Activated B cell treated with CpG ODN at 0.5 μM for 24 hours (primary cell): ENCODE results near the gene UBN1. TPM values are rescaled to one million over a fixed set of nuclear protein-coding genes. Genes with fewer than 3 reads are reported as not detected.

Experiments
- ATAC-seq: fragments of 200-7000 bp; cut with Tn5 transposase; one replicate; pipeline ENCODE4 v1.10.0; 2021; ENCODE audit warnings: low read depth, mild to moderate bottlenecking, moderate library complexity
- CTCF ChIA-PET: fragments of 350-600 bp; sonication (Branson Sonifier 250); formaldehyde crosslinking; loops from one replicate; lab custom pipeline; 2021; ENCODE audit warnings: antibody characterized with exemption; lab: Charles Lee
- POLR2A ChIA-PET: fragments of 350-600 bp; sonication (Branson Sonifier 250); formaldehyde crosslinking; loops from one replicate; lab custom pipeline; 2021; ENCODE audit warnings: antibody characterized with exemption; lab: Charles Lee
- DNase-seq: peaks from one replicate; pipeline ENCODE4 v3.0.0; 2022
- H3K27ac Mint-ChIP-seq: one replicate; pipeline ENCODE4 v1.8.0; 2020; ENCODE audit warnings: mixed read lengths
- H3K27me3 Mint-ChIP-seq: one replicate; pipeline ENCODE4 v1.8.0; 2021; ENCODE audit warnings: mixed read lengths
- H3K36me3 Mint-ChIP-seq: one replicate; pipeline ENCODE4 v1.8.0; 2021; ENCODE audit warnings: low read depth, mixed read lengths
- H3K4me1 Mint-ChIP-seq: one replicate; pipeline ENCODE4 v1.8.0; 2021; ENCODE audit warnings: mixed read lengths
- H3K4me3 Mint-ChIP-seq: one replicate; pipeline ENCODE4 v1.8.0; 2020; ENCODE audit warnings: mild to moderate bottlenecking, mixed read lengths
- H3K9me3 Mint-ChIP-seq: one replicate; pipeline ENCODE4 v1.8.0; 2020; ENCODE audit warnings: mixed read lengths
- intact Hi-C: fragments of 100-400 bp; cut with micrococcal nuclease; formaldehyde crosslinking; loops from one replicate; pipeline ENCODE4 v1.15.1; 2024
- total RNA-seq: library from RNA; stranded (reverse); gene quantifications from 2 replicates; pipeline ENCODE4 v1.2.3, GENCODE V29; 2022
- TF ChIP-seq, protein P1 (sequence below): fragments of 200-600 bp; IDR thresholded peaks from one replicate; pipeline ENCODE4 v1.8.0; 2022; ENCODE audit warnings: antibody characterized with exemption, mild to moderate bottlenecking

UBN1 gene
- total RNA-seq, 1 donor from 2014 or later = 36.1 TPM

DNA sequence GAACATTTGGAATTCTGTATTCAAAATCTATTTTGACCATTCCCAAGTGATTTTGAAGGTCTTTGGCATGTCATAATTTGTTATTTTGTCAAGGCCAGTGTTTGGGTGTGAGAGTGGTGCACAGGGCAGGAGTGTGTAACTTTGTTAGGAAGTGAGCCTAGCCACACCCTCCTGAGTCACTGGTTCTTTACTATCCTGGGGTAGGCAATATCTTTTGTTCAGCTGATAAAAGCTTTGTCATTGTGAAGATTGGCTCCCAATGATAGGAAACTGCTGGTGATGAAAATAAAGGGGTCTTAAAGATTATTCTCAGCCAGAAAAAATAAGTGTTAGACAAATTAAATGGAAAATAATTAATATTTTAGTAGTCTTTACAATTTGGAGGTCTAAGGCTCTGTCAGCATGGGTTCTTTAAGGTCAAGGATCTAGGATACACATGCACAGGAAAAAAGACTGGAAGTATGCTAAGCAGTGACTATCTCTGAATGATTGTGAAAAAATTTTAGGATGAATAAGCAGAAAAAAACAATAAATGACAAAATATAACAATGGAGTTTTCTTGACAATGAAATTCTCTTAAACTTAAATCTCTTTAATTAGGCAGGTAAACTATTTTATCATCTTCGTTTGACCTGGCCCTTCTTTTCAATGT lies 5.1 kb downstream of the UBN1 start:
- H3K9me3 Mint-ChIP-seq = no peaks in the 10 kb centered on the region
- ATAC-seq (no peak), DNase-seq (no peak)
- POLR2A ChIA-PET = no interaction called here
- intact Hi-C loops = no loop called here
- H3K27ac Mint-ChIP-seq = no peak overlapping the region
- peaks cover 43% of the 10 kb centered on the region for H3K36me3 Mint-ChIP-seq
- CTCF ChIA-PET = no interaction called here
- TF ChIP-seq, protein P1, sequence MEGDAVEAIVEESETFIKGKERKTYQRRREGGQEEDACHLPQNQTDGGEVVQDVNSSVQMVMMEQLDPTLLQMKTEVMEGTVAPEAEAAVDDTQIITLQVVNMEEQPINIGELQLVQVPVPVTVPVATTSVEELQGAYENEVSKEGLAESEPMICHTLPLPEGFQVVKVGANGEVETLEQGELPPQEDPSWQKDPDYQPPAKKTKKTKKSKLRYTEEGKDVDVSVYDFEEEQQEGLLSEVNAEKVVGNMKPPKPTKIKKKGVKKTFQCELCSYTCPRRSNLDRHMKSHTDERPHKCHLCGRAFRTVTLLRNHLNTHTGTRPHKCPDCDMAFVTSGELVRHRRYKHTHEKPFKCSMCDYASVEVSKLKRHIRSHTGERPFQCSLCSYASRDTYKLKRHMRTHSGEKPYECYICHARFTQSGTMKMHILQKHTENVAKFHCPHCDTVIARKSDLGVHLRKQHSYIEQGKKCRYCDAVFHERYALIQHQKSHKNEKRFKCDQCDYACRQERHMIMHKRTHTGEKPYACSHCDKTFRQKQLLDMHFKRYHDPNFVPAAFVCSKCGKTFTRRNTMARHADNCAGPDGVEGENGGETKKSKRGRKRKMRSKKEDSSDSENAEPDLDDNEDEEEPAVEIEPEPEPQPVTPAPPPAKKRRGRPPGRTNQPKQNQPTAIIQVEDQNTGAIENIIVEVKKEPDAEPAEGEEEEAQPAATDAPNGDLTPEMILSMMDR = no peak
- H3K4me3 Mint-ChIP-seq = no peak overlapping the region
- peaks cover 36% of the 10 kb centered on the region for H3K4me1 Mint-ChIP-seq
- H3K27me3 Mint-ChIP-seq = no peaks in the 10 kb centered on the region

DNA sequence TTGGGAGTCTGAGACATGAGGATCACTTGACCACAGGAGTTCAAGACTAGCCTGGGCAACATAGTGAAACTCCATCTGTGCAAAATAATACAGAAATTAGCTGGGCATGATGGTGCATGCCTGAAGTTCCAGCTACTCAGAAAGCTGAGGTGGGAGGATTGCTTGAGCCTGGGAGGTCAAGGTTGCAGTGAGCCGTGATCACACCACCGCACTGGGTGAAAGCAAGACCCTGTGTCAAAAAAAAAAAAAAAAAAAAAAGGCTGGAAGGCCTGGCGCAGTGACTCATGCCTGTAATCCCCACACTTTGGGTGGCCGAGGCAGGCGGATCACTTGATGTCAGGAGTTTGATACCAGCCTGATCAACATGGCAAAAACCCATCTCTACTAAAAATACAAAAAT lies 8.1 kb downstream of the UBN1 start:
- CTCF ChIA-PET = no interaction called here
- intact Hi-C loops = no loop called here

DNA sequence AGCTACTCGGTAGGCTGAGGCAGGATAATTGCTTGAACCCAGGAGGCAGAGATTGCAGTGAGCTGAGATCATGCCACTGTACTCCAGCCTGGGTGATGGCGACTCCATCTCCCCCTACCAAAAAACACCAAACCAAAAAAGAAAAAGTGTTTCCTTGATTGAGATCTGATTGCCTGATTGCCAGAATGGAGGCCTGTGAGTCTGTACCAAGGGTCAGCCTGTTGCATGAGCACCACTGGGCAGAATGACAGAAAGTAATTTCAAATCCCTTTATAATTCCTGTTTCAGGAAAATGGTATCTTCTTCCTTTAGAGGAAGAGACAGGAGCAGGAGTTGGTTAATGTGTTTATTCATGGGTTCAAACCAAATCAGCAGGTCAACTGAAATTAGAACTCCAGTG lies 8.5 kb downstream of the UBN1 start:
- ChIA-PET POLR2A (no interaction called here), CTCF (no interaction called here)
- no peak overlapping the region for H3K4me3 Mint-ChIP-seq
- TF ChIP-seq, protein P1 = no peak
- peaks cover 68% of the 10 kb centered on the region for H3K36me3 Mint-ChIP-seq
- intact Hi-C loops = no loop called here
- no peaks in the 10 kb centered on the region for H3K27me3 Mint-ChIP-seq
- no peaks in the 10 kb centered on the region for H3K9me3 Mint-ChIP-seq
- H3K4me1 Mint-ChIP-seq = peaks cover 10% of the 10 kb centered on the region
- H3K27ac Mint-ChIP-seq = no peak overlapping the region
- DNase-seq (no peak), ATAC-seq (no peak)

More for the DNA sequence above, 8.1 kb downstream of the UBN1 start:
- POLR2A ChIA-PET = no interaction called here
- Mint-ChIP-seq H3K4me3 (no peak overlapping the region), H3K9me3 (no peaks in the 10 kb centered on the region), H3K36me3 (peaks cover 65% of the 10 kb centered on the region), H3K4me1 (peaks cover 15% of the 10 kb centered on the region), H3K27me3 (no peaks in the 10 kb centered on the region), H3K27ac (no peak overlapping the region)
- TF ChIP-seq, protein P1 = no peak
- ATAC-seq (no peak), DNase-seq (no peak)

DNA sequence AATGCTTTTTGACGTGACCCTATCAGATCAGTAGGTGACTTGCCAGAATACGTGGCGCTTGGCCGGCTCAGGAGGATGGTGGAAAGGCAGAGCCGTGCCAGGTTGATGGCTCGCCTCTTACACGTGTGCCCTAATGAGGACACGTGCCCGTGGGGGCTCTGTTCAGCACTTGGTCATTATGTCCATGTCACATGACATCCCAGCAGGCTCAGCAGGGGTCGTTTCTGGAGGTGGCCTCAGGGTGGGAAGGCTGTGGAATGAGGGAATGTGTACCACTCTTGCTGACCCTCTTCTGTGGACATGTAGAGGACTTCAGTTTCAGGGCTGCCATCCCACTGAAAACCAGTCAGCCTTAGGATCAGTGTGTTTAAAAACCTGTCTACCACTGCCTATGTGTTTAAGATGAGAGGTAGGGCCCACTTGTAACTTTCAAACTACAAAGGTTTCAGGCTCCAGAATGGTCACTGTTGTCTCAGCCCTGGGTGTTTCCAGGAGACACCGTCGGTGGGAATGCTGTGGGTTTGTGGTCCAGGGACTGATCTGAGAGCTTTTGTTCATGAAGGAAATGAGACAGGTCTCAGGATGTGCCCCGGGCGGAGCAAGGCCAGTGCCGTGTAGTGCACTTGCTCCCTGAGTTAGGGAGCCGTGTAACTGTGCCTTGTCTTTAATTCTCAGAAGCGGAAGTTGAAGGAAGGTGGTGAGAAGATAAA lies 12.1 kb downstream of the UBN1 start:
- CTCF ChIA-PET = no interaction called here
- ATAC-seq (no peak), DNase-seq (no peak)
- Mint-ChIP-seq H3K9me3 (no peaks in the 10 kb centered on the region), H3K27me3 (no peaks in the 10 kb centered on the region), H3K36me3 (peaks cover 85% of the 10 kb centered on the region), H3K4me3 (no peak overlapping the region), H3K27ac (no peak overlapping the region), H3K4me1 (peaks cover 3% of the 10 kb centered on the region)
- TF ChIP-seq, protein P1 = no peak
- intact Hi-C loops = no loop called here
- POLR2A ChIA-PET = no interaction called here

DNA sequence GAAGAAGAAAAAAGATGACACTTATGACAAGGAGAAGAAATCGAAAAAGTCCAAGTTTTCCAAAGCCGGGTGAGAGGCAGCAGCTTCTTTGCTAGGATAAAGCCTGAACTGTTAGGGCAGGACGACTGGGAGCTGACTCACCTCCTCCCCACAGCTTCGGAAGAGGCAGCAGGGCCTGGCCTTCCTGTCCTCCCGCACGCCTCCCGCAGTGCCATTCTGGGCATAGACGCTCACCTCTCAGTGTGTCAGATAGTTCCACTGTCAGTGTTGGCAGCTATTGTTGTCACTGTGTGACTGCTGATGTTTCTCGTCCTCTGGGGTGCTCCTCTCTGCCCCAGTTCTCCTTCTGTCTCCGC lies 12.6 kb downstream of the UBN1 start:
- no peak overlapping the region for H3K27ac Mint-ChIP-seq
- no peak overlapping the region for H3K4me3 Mint-ChIP-seq
- H3K27me3 Mint-ChIP-seq = no peaks in the 10 kb centered on the region
- TF ChIP-seq, protein P1 = no peak
- intact Hi-C loops = no loop called here
- peaks cover 84% of the 10 kb centered on the region for H3K36me3 Mint-ChIP-seq
- DNase-seq = no peak
- H3K9me3 Mint-ChIP-seq = no peaks in the 10 kb centered on the region
- ChIA-PET POLR2A (no interaction called here), CTCF (no interaction called here)
- ATAC-seq = no peak
- H3K4me1 Mint-ChIP-seq = peaks cover 3% of the 10 kb centered on the region
